GM12878 (cell line): ENCODE results near the gene ZKSCAN1. TPM values are rescaled to one million over a fixed set of nuclear protein-coding genes. Genes with fewer than 3 reads are reported as not detected.

Source experiments
- ATAC-seq: fragments of 200-7000 bp; cut with Tn5 transposase; 3 replicates; pipeline ENCODE4 v1.9.1; 2020; ENCODE audit warnings: mild to moderate bottlenecking, moderate library complexity
- BruUV-seq: library from RNA; stranded (reverse); fragments of 400-500 nt; replicated peaks from 2 replicates; lab custom pipeline; 2021; lab: Mats Ljungman, UMichigan
- CTCF ChIA-PET: fragments of 300-600 bp; sonication (Branson Sonifier 250); formaldehyde crosslinking; extraction: SDS; loops from one replicate; lab custom pipeline; 2021; ENCODE audit warnings: inconsistent platforms; lab: Yijun Ruan, JAX
- POLR2A ChIA-PET: fragments of 350-600 bp; formaldehyde crosslinking; extraction: SDS; loops from one replicate; lab custom pipeline; 2021; ENCODE audit warnings: inconsistent platforms; lab: Charles Lee
- RAD21 ChIA-PET: fragments of 300-600 bp; sonication (Branson Sonifier 250); formaldehyde crosslinking; loops from one replicate; lab custom pipeline; 2023; ENCODE audit warnings: antibody characterized with exemption; ENCODE audit not compliant: unreplicated experiment; lab: Charles Lee
- SMC1A ChIA-PET: fragments of 300-600 bp; sonication (Branson Sonifier 250); formaldehyde crosslinking; loops from one replicate; lab custom pipeline; 2023; ENCODE audit not compliant: unreplicated experiment, uncharacterized antibody; lab: Charles Lee
- DNase-seq: peaks from one replicate; pipeline ENCODE4 v3.0.0-alpha.2; 2011; ENCODE audit warnings: low read depth, low spot score
- FAIRE-seq: peaks from 3 replicates; lab custom pipeline; 2011; peaks lifted over from hg19 to GRCh38; lab: Jason Lieb, UNC
- H2AFZ ChIP-seq: 2 replicates; pipeline ENCODE4 v1.6.0; 2011; ENCODE audit warnings: low read depth, low read length, control low read depth; ENCODE audit not compliant: control insufficient read depth
- H3K27ac ChIP-seq: 2 replicates; pipeline ENCODE4 v1.5.1; 2011; ENCODE audit warnings: control low read depth; ENCODE audit not compliant: control insufficient read depth, insufficient read depth
- H3K27me3 ChIP-seq, 2 experiments: replicated peaks in 1 of 2; 2 replicates each; pipeline versions ENCODE4 v1.6.0 to v1.6.1; 2011; ENCODE audit warnings: low read length in 1 of 2; ENCODE audit not compliant: control insufficient read depth in 2 of 2, insufficient read depth in 2 of 2
- H3K36me3 ChIP-seq, 2 experiments: 2 replicates each; pipeline ENCODE4 v1.5.1; 2011; ENCODE audit warnings: low read length in 1 of 2; ENCODE audit not compliant: control insufficient read depth in 2 of 2, insufficient read depth in 2 of 2
- H3K4me1 ChIP-seq: 2 replicates; pipeline ENCODE4 v1.6.1; 2011; ENCODE audit warnings: mild to moderate bottlenecking, low read length, moderate library complexity, mixed read lengths; ENCODE audit not compliant: control insufficient read depth, insufficient read depth
- H3K4me2 ChIP-seq: 2 replicates; pipeline ENCODE4 v1.6.0; 2011; ENCODE audit warnings: control low read depth; ENCODE audit not compliant: control insufficient read depth, insufficient read depth
- H3K4me3 ChIP-seq: fragments of 200-600 bp; sonication (generic); 2 replicates; pipeline ENCODE4 v1.5.1; 2016
- H3K79me2 ChIP-seq: 2 replicates; pipeline ENCODE4 v1.6.0; 2011; ENCODE audit warnings: low read length; ENCODE audit not compliant: control insufficient read depth, insufficient read depth
- H3K9ac ChIP-seq: 2 replicates; pipeline ENCODE4 v1.8.0; 2011; ENCODE audit warnings: low read length, control low read depth, mixed read lengths; ENCODE audit not compliant: control insufficient read depth, insufficient read depth
- H3K9me3 ChIP-seq: replicated peaks from 3 replicates; pipeline ENCODE4 v1.5.1; 2011; ENCODE audit warnings: mild to moderate bottlenecking, low read length; ENCODE audit not compliant: control insufficient read depth, insufficient read depth
- H4K20me1 ChIP-seq: 2 replicates; pipeline ENCODE4 v1.6.0; 2011; ENCODE audit not compliant: control insufficient read depth, insufficient read depth
- BRCA1 ChIP-seq: IDR thresholded peaks from 2 replicates; pipeline ENCODE4 v1.6.1; 2011; ENCODE audit warnings: low read depth, low read length, improper control_type of control experiment
- CHD1 ChIP-seq: IDR thresholded peaks from 2 replicates; pipeline ENCODE4 v1.6.1; 2012; ENCODE audit warnings: low read depth, low read length, improper control_type of control experiment
- EED ChIP-seq: sonication (generic); IDR thresholded peaks from 2 replicates; pipeline ENCODE4 v1.6.1; 2016; ENCODE audit warnings: antibody characterized with exemption, low read depth
- ESRRA ChIP-seq: IDR thresholded peaks from 2 replicates; pipeline ENCODE4 v1.6.1; 2012; ENCODE audit warnings: mild to moderate bottlenecking, low read length, improper control_type of control experiment
- FOS ChIP-seq: IDR thresholded peaks from 3 replicates; pipeline ENCODE4 v1.6.1; 2011; ENCODE audit warnings: borderline replicate concordance; ENCODE audit not compliant: insufficient read length; ENCODE audit errors: extremely low read depth
- IKZF1 ChIP-seq: fragments of 450-650 bp; conservative IDR thresholded peaks from 2 replicates; pipeline ENCODE4 v1.6.1; 2017; ENCODE audit warnings: antibody characterized with exemption, mild to moderate bottlenecking
- IKZF2 ChIP-seq, 2 experiments: fragments of 450-650 bp; IDR thresholded peaks; 2 replicates each; pipeline ENCODE4 v1.6.1; 2017; ENCODE audit warnings: mild to moderate bottlenecking in 2 of 2, moderate library complexity in 2 of 2
- PBX3 ChIP-seq: IDR thresholded peaks from 2 replicates; pipeline ENCODE4 v1.6.1; 2011; ENCODE audit warnings: mild to moderate bottlenecking, low read depth, low read length, moderate library complexity; ENCODE audit not compliant: insufficient replicate concordance
- POLR2A ChIP-seq: IDR thresholded peaks from 2 replicates; pipeline ENCODE4 v1.6.1; 2011; ENCODE audit warnings: low read depth, mild to moderate bottlenecking, low read length
- PRDM15 ChIP-seq: fragments of 450-650 bp; formaldehyde crosslinking; IDR thresholded peaks from 2 replicates; pipeline ENCODE4 v1.4.0; 2020; ENCODE audit warnings: mild to moderate bottlenecking, moderate library complexity
- ZNF207 ChIP-seq: fragments of 450-650 bp; IDR thresholded peaks from 2 replicates; pipeline ENCODE4 v1.6.1; 2014; ENCODE audit warnings: antibody characterized with exemption, mild to moderate bottlenecking, borderline replicate concordance
- WGBS: methylation state at CpG from one replicate; pipeline ENCODE4 v1.1.6; 2016; ENCODE audit warnings: low lambda C conversion rate; ENCODE audit not compliant: insufficient replicate concordance, insufficient coverage; ENCODE audit errors: missing lambda C conversion rate; 5-methylcytosine and 5-hydroxymethylcytosine counted together
- in situ Hi-C: fragments of 300-500 bp; cut with MboI; formaldehyde crosslinking; loops from 9 replicates; pipeline ENCODE4 v1.14.3; 2018; ENCODE audit warnings: mixed read lengths
- intact Hi-C: fragments of 100-400 bp; cut with micrococcal nuclease; formaldehyde crosslinking; loops from one replicate; pipeline ENCODE4 v1.14.2; 2022; ENCODE audit not compliant: unreplicated experiment
- polyA plus RNA-seq, 11 experiments: library from polyadenylated mRNA; depleted of rRNA in 4 of 11; unstranded in 6 of 11; stranded (reverse) in 5 of 11; fragments of >200 nt; fragmentation: Nextera tagmentation in 4 of 11; fragmentation: Illumina TruSeq in 1 of 11; extraction: Ambion mirVana in 4 of 11; extraction: Trizol in 1 of 11; gene quantifications; 1 replicate in 1 of 11; 2 replicates in 10 of 11; pipeline versions ENCODE4 v1.2.1 to v1.2.3, GENCODE V29; 2011 to 2016; ENCODE audit warnings: inconsistent platforms in 2 of 11, missing spikeins in 2 of 11, low read depth in 1 of 11
- total RNA-seq, 4 experiments: library from RNA; depleted of rRNA in 3 of 4; stranded (reverse); fragments of >200 nt in 3 of 4; fragmentation: Illumina TruSeq in 1 of 4; extraction: Trizol in 1 of 4; gene quantifications; 2 replicates each; pipeline versions ENCODE4 v1.2.1 to v1.2.3, GENCODE V29; 2013 to 2021

ZKSCAN1 gene
- total and polyA plus RNA-seq, 10 of the 15 experiments (the other 5 are each of a cell fraction or from before 2014, with no cell fraction given) = 3.2 to 34.4 (median 18.1) TPM

GRCh38 chr7:99997545-99998137 lies 17.8 kb upstream of the ZKSCAN1 start (continued):
- TF ChIP-seq PRDM15 (CRISPR knock-in tag) = no peak
- peak; percentile 85 for TF ChIP-seq POLR2A
- no peak for TF ChIP-seq ESRRA
- TF ChIP-seq CHD1 = no peak
- no peak for TF ChIP-seq BRCA1
- TF ChIP-seq FOS = no peak
- TF ChIP-seq PBX3 = no peak

DNA sequence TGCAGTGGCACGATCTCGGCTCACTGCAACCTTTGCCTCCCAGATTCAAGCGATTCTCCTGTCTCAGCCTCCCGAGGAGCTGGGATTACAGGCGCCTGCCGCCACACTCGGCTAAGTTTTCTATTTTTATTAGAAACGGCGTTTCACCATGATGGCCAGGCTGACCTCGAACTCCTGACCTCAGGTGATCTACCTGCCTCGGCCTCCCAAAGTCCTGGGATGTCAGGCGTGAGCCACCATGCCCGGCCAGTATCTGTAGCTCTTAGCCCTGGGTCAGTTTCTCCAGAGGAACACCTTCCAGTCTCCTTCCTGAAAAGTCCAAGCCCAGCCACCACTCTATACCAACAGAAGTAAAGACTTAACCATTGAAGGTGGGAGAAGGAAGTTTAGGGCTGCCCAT lies 15.2 kb upstream of the ZKSCAN1 start:
- intact Hi-C loops = no loop called here
- ChIA-PET CTCF (interaction anchor here (0.7 to 1.2 kb wide), 3 partner anchors 14 to 132 kb away, joined by 3 to 4 read pairs (median 3); no protein-coding TSS in a partner anchor), POLR2A (no interaction called here), RAD21 (no interaction called here), SMC1A (no interaction called here)
- H3K79me2 ChIP-seq = no peaks in the 10 kb centered on the region
- H3K9ac ChIP-seq = no peak overlapping the region
- H3K9me3 ChIP-seq = no peaks in the 10 kb centered on the region
- no peak for DNase-seq
- no peaks in the 10 kb centered on the region for H3K36me3 ChIP-seq
- H3K4me1 ChIP-seq = peaks cover 12% of the 10 kb centered on the region; the same call in 1 of the 2 replicates
- TF ChIP-seq EED (no peak), IKZF1 (no peak), ZNF207 (no peak), ESRRA (no peak), IKZF2 (IDR thresholded peaks at IDR 0.05) (no peak)
- TF ChIP-seq, all 136 proteins: peak for 0
- H4K20me1 ChIP-seq = no peaks in the 10 kb centered on the region
- H3K27ac ChIP-seq = no peak overlapping the region
- ATAC-seq (no peak), FAIRE-seq (no peak)
- no TSS peak for BruUV-seq
- H3K4me2 ChIP-seq = no peak overlapping the region
- in situ Hi-C loops = no loop called here
- H3K27me3 ChIP-seq = peaks cover 0 to 1% of the 10 kb centered on the region in 2 experiments; a peak in 3 of 4 replicates
- H3K4me3 ChIP-seq = no peak overlapping the region
- no peak overlapping the region for H2AFZ ChIP-seq
- 68% methylated on average over 13 of the region's 13 CpGs for WGBS
